B cell (primary cell): Measurements from ENCODE around the gene MAPK8.

Source experiments
- EZH2 ChIP-seq: IDR thresholded peaks from 2 replicates; pipeline ENCODE4 v1.6.1; 2012; ENCODE audit warnings: borderline replicate concordance, low read depth, mild to moderate bottlenecking, moderate library complexity, low read length; ENCODE audit not compliant: insufficient read depth, poor library complexity, severe bottlenecking
- TF ChIP-seq, protein P1 (sequence below): fragments of 200-600 bp; IDR thresholded peaks from one replicate; pipeline ENCODE4 v1.8.0; 2022; ENCODE audit warnings: antibody characterized with exemption, mild to moderate bottlenecking

- TF ChIP-seq, protein P1, sequence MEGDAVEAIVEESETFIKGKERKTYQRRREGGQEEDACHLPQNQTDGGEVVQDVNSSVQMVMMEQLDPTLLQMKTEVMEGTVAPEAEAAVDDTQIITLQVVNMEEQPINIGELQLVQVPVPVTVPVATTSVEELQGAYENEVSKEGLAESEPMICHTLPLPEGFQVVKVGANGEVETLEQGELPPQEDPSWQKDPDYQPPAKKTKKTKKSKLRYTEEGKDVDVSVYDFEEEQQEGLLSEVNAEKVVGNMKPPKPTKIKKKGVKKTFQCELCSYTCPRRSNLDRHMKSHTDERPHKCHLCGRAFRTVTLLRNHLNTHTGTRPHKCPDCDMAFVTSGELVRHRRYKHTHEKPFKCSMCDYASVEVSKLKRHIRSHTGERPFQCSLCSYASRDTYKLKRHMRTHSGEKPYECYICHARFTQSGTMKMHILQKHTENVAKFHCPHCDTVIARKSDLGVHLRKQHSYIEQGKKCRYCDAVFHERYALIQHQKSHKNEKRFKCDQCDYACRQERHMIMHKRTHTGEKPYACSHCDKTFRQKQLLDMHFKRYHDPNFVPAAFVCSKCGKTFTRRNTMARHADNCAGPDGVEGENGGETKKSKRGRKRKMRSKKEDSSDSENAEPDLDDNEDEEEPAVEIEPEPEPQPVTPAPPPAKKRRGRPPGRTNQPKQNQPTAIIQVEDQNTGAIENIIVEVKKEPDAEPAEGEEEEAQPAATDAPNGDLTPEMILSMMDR: no peak
- TF ChIP-seq EZH2: no peak
Measured at GRCh38 chr10:48306265-48306869, at the start of gene MAPK8.
